HEK293T (cell line): Measurements from ENCODE around the gene NRP2.

Experiments used
- FOXM1 ChIP-seq: fragments of 450-650 bp; IDR thresholded peaks from 2 replicates; pipeline ENCODE4 v1.6.1; 2017; ENCODE audit warnings: mild to moderate bottlenecking, borderline replicate concordance
- LEF1 ChIP-seq: fragments of 450-650 bp; IDR thresholded peaks from 2 replicates; pipeline ENCODE4 v1.6.1; 2017; ENCODE audit warnings: mild to moderate bottlenecking, borderline replicate concordance
- SP1 ChIP-seq: fragments of 450-650 bp; IDR thresholded peaks from 2 replicates; pipeline ENCODE4 v1.6.1; 2017
- SUZ12 ChIP-seq: fragments of 450-650 bp; IDR thresholded peaks from 2 replicates; pipeline ENCODE4 v1.6.1; 2016; ENCODE audit warnings: mild to moderate bottlenecking

- TF ChIP-seq SP1 = no peak
- TF ChIP-seq LEF1 = no peak
- TF ChIP-seq SUZ12 = no peak
- no peak for TF ChIP-seq FOXM1
These were observed 22.4 kb upstream of the NRP2 start for GRCh38 chr2:205659922-205660321.
